ENCODE data around the gene GPC3. TPM values are rescaled to one million over a fixed set of nuclear protein-coding genes. Genes with fewer than 3 reads are reported as not detected.

The GPC3 gene
- total RNA-seq, 1 experiment from 2014 or later, result 32.4 TPM

DNA sequence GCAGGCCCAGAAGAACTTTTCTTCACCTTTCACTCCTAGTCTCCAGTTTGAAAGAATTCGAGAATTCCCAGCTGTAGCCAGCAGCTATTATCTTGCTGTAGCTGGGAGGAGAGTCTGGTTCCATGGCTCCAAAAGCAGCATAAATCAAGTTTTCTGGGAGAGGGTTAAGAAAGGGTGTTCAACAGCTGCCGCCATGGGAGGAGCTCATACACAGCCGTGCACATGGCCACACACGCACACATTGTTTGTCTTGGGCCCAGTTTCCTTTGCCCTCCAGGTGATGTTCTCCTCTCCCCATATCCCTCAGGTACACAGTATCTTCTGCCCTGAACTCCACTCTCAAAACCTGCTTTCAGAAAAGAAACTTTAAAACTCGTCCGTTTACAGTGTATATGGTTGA is 4.1 kb upstream of the GPC3 start:
- ATAC-seq (no peak), DNase-seq (ENCODE audit: low spot score) (no peak)
- Mint-ChIP-seq H3K27me3 (ENCODE audit: low read depth) (peaks cover 10% of the 10 kb centered on the region), H3K4me1 (peaks cover 13% of the 10 kb centered on the region), H3K36me3 (no peaks in the 10 kb centered on the region), H3K4me3 (no peak overlapping the region), H3K9me3 (no peaks in the 10 kb centered on the region), H3K27ac (no peak overlapping the region)
- TF ChIP-seq ZNF263 (CRISPR knock-in tag; IDR thresholded peaks at IDR 0.05; ENCODE audit: low read depth) (no peak), ZNF671 (CRISPR knock-in tag; IDR thresholded peaks at IDR 0.05) (no peak), ZNF423 (CRISPR knock-in tag; IDR thresholded peaks at IDR 0.05) (no peak)
- ChIA-PET CTCF (no interaction called here), POLR2A (no interaction called here)

DNA sequence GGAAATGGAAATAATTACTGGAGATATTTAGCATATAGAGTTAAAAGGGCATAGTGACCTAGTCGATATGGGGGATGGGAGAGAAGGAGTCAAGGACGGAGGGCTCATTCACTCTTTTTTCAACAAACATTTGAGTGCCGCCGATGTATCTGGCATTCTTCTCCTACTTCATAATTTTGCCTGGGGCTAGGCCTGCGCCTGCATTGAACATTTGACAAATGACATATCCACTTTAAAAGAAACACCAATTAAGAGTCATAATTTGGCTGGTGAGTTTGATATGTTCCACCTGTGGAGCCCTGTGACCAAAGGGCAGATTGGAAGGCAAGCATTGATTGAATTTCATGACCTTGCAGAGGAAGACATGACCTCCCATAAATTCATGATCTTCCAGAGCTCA is 2.6 kb upstream of the GPC3 start:
- ATAC-seq (no peak), DNase-seq (ENCODE audit: low spot score) (no peak)
- POLR2A ChIA-PET, result no interaction called here
- no peak overlapping the region for H3K4me3 Mint-ChIP-seq
- CTCF ChIA-PET, result no interaction called here
- no peak overlapping the region for H3K27ac Mint-ChIP-seq
- TF ChIP-seq, protein P1, sequence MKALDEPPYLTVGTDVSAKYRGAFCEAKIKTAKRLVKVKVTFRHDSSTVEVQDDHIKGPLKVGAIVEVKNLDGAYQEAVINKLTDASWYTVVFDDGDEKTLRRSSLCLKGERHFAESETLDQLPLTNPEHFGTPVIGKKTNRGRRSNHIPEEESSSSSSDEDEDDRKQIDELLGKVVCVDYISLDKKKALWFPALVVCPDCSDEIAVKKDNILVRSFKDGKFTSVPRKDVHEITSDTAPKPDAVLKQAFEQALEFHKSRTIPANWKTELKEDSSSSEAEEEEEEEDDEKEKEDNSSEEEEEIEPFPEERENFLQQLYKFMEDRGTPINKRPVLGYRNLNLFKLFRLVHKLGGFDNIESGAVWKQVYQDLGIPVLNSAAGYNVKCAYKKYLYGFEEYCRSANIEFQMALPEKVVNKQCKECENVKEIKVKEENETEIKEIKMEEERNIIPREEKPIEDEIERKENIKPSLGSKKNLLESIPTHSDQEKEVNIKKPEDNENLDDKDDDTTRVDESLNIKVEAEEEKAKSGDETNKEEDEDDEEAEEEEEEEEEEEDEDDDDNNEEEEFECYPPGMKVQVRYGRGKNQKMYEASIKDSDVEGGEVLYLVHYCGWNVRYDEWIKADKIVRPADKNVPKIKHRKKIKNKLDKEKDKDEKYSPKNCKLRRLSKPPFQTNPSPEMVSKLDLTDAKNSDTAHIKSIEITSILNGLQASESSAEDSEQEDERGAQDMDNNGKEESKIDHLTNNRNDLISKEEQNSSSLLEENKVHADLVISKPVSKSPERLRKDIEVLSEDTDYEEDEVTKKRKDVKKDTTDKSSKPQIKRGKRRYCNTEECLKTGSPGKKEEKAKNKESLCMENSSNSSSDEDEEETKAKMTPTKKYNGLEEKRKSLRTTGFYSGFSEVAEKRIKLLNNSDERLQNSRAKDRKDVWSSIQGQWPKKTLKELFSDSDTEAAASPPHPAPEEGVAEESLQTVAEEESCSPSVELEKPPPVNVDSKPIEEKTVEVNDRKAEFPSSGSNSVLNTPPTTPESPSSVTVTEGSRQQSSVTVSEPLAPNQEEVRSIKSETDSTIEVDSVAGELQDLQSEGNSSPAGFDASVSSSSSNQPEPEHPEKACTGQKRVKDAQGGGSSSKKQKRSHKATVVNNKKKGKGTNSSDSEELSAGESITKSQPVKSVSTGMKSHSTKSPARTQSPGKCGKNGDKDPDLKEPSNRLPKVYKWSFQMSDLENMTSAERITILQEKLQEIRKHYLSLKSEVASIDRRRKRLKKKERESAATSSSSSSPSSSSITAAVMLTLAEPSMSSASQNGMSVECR (CRISPR knock-in tag; IDR thresholded peaks at IDR 0.05; ENCODE audit: borderline replicate concordance), result no peak
- TF ChIP-seq, protein P2, sequence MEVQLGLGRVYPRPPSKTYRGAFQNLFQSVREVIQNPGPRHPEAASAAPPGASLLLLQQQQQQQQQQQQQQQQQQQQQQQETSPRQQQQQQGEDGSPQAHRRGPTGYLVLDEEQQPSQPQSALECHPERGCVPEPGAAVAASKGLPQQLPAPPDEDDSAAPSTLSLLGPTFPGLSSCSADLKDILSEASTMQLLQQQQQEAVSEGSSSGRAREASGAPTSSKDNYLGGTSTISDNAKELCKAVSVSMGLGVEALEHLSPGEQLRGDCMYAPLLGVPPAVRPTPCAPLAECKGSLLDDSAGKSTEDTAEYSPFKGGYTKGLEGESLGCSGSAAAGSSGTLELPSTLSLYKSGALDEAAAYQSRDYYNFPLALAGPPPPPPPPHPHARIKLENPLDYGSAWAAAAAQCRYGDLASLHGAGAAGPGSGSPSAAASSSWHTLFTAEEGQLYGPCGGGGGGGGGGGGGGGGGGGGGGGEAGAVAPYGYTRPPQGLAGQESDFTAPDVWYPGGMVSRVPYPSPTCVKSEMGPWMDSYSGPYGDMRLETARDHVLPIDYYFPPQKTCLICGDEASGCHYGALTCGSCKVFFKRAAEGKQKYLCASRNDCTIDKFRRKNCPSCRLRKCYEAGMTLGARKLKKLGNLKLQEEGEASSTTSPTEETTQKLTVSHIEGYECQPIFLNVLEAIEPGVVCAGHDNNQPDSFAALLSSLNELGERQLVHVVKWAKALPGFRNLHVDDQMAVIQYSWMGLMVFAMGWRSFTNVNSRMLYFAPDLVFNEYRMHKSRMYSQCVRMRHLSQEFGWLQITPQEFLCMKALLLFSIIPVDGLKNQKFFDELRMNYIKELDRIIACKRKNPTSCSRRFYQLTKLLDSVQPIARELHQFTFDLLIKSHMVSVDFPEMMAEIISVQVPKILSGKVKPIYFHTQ (CRISPR knock-in tag; IDR thresholded peaks at IDR 0.05), result no peak
- TF ChIP-seq FOXK1 (CRISPR knock-in tag; IDR thresholded peaks at IDR 0.05), result no peak
- TF ChIP-seq KAT7 (CRISPR knock-in tag; IDR thresholded peaks at IDR 0.05; ENCODE audit: borderline replicate concordance), result no peak
- no peak for TF ChIP-seq ZNF138 (CRISPR knock-in tag; conservative IDR thresholded peaks at IDR 0.05)
- no peak for TF ChIP-seq TP53 (CRISPR knock-in tag; IDR thresholded peaks at IDR 0.05)
- TF ChIP-seq, protein P3, sequence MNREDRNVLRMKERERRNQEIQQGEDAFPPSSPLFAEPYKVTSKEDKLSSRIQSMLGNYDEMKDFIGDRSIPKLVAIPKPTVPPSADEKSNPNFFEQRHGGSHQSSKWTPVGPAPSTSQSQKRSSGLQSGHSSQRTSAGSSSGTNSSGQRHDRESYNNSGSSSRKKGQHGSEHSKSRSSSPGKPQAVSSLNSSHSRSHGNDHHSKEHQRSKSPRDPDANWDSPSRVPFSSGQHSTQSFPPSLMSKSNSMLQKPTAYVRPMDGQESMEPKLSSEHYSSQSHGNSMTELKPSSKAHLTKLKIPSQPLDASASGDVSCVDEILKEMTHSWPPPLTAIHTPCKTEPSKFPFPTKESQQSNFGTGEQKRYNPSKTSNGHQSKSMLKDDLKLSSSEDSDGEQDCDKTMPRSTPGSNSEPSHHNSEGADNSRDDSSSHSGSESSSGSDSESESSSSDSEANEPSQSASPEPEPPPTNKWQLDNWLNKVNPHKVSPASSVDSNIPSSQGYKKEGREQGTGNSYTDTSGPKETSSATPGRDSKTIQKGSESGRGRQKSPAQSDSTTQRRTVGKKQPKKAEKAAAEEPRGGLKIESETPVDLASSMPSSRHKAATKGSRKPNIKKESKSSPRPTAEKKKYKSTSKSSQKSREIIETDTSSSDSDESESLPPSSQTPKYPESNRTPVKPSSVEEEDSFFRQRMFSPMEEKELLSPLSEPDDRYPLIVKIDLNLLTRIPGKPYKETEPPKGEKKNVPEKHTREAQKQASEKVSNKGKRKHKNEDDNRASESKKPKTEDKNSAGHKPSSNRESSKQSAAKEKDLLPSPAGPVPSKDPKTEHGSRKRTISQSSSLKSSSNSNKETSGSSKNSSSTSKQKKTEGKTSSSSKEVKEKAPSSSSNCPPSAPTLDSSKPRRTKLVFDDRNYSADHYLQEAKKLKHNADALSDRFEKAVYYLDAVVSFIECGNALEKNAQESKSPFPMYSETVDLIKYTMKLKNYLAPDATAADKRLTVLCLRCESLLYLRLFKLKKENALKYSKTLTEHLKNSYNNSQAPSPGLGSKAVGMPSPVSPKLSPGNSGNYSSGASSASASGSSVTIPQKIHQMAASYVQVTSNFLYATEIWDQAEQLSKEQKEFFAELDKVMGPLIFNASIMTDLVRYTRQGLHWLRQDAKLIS (CRISPR knock-in tag; IDR thresholded peaks at IDR 0.05; ENCODE audit: borderline replicate concordance), result no peak
- no peak for TF ChIP-seq FOXJ3 (CRISPR knock-in tag; IDR thresholded peaks at IDR 0.05; ENCODE audit: borderline replicate concordance)
- H3K36me3 Mint-ChIP-seq, result no peaks in the 10 kb centered on the region
- no peaks in the 10 kb centered on the region for H3K9me3 Mint-ChIP-seq
- H3K4me1 Mint-ChIP-seq, result peaks cover 20% of the 10 kb centered on the region
- H3K27me3 Mint-ChIP-seq (ENCODE audit: low read depth), result peaks cover 19% of the 10 kb centered on the region

DNA sequence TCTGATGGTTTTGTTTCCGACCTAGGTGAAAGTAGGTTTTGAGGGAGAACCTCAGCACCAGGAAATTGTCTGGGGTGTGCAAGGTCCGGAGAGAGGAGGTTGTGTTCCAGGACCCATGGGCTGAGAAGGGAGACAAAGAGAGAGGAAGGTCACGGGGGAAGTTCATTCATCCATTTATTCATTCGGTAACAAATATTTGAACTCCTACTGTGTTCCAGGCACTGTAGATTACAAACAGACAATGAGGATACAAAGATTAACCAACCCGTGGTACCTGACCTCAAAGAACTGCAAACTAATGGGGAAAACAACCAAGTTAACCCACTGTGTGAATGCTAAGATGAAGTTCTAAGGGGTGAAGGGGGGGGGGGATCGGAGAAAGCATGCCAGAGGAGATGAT is 1.8 kb upstream of the GPC3 start:
- ChIA-PET POLR2A (no interaction called here), CTCF (no interaction called here)
- Mint-ChIP-seq H3K4me3 (no peak overlapping the region), H3K27me3 (ENCODE audit: low read depth) (peaks cover 21% of the 10 kb centered on the region), H3K4me1 (peaks cover 28% of the 10 kb centered on the region), H3K27ac (no peak overlapping the region), H3K36me3 (no peaks in the 10 kb centered on the region), H3K9me3 (no peaks in the 10 kb centered on the region)
- ATAC-seq, result no peak
- DNase-seq (ENCODE audit: low spot score), result no peak
- TF ChIP-seq CBFB (CRISPR knock-in tag; IDR thresholded peaks at IDR 0.05; ENCODE audit: low read depth) (no peak), GTF2I (CRISPR knock-in tag; conservative IDR thresholded peaks at IDR 0.05) (no peak), ZNF396 (CRISPR knock-in tag; IDR thresholded peaks at IDR 0.05; ENCODE audit: borderline replicate concordance) (no peak), MXD4 (CRISPR knock-in tag; IDR thresholded peaks at IDR 0.05; ENCODE audit: borderline replicate concordance) (no peak), RORB (CRISPR knock-in tag; IDR thresholded peaks at IDR 0.05) (no peak)
- TF ChIP-seq, protein P4, sequence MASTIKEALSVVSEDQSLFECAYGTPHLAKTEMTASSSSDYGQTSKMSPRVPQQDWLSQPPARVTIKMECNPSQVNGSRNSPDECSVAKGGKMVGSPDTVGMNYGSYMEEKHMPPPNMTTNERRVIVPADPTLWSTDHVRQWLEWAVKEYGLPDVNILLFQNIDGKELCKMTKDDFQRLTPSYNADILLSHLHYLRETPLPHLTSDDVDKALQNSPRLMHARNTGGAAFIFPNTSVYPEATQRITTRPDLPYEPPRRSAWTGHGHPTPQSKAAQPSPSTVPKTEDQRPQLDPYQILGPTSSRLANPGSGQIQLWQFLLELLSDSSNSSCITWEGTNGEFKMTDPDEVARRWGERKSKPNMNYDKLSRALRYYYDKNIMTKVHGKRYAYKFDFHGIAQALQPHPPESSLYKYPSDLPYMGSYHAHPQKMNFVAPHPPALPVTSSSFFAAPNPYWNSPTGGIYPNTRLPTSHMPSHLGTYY (CRISPR knock-in tag; IDR thresholded peaks at IDR 0.05), result no peak
- TF ChIP-seq, protein P5, sequence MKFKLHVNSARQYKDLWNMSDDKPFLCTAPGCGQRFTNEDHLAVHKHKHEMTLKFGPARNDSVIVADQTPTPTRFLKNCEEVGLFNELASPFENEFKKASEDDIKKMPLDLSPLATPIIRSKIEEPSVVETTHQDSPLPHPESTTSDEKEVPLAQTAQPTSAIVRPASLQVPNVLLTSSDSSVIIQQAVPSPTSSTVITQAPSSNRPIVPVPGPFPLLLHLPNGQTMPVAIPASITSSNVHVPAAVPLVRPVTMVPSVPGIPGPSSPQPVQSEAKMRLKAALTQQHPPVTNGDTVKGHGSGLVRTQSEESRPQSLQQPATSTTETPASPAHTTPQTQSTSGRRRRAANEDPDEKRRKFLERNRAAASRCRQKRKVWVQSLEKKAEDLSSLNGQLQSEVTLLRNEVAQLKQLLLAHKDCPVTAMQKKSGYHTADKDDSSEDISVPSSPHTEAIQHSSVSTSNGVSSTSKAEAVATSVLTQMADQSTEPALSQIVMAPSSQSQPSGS (CRISPR knock-in tag; IDR thresholded peaks at IDR 0.05; ENCODE audit: borderline replicate concordance, low read depth), result no peak
